GM18508 (cell line): Measurements from ENCODE around the gene PPFIA1.
"Not testable (repeated sequence)": the region's sequence is repeated elsewhere in the genome, so short reads cannot be mapped to it uniquely, and the experiment has no call there.

Source experiments
- ATAC-seq: cut with Tn5 transposase; IDR thresholded peaks from one replicate; pipeline ENCODE4 v1.9.1; 2021; ENCODE audit warnings: moderate number of reproducible peaks; ENCODE audit not compliant: insufficient read depth, unreplicated experiment

PPFIA1 gene

GRCh38 chr11:70319396-70320076, 49.0 kb downstream of the PPFIA1 start:
- ATAC-seq: no peak

- ATAC-seq: no peak
Measured at GRCh38 chr11:70322666-70323065, 52.2 kb downstream of the PPFIA1 start.

GRCh38 chr11:70323806-70324205, 53.3 kb downstream of the PPFIA1 start:
- no peak for ATAC-seq

GRCh38 chr11:70324376-70325115, 54.1 kb downstream of the PPFIA1 start:
- no peak for ATAC-seq

- no peak for ATAC-seq
Measured at GRCh38 chr11:70325824-70326223, 55.3 kb downstream of the PPFIA1 start.

GRCh38 chr11:70326365-70326811, 55.9 kb downstream of the PPFIA1 start:
- no peak for ATAC-seq

- ATAC-seq: no peak
Measured at GRCh38 chr11:70326833-70327232, 56.3 kb downstream of the PPFIA1 start.

GRCh38 chr11:70327717-70328116, 57.2 kb downstream of the PPFIA1 start:
- no peak for ATAC-seq

GRCh38 chr11:70328556-70328955, 58.1 kb downstream of the PPFIA1 start:
- no peak for ATAC-seq

GRCh38 chr11:70331320-70331843, 60.9 kb downstream of the PPFIA1 start:
- ATAC-seq: not testable (repeated sequence)

- ATAC-seq: no peak
Measured at GRCh38 chr11:70331901-70332300, 61.4 kb downstream of the PPFIA1 start.

GRCh38 chr11:70332567-70332966, 62.1 kb downstream of the PPFIA1 start:
- no peak for ATAC-seq

- ATAC-seq: no peak
Measured at GRCh38 chr11:70333261-70333660, 62.8 kb downstream of the PPFIA1 start.

- no peak for ATAC-seq
Measured at GRCh38 chr11:70334351-70334995, 64.0 kb downstream of the PPFIA1 start.

GRCh38 chr11:70335511-70335910, 65.0 kb downstream of the PPFIA1 start:
- no peak for ATAC-seq

GRCh38 chr11:70338594-70338993, 68.1 kb downstream of the PPFIA1 start:
- ATAC-seq: no peak

- no peak for ATAC-seq
Measured at GRCh38 chr11:70339066-70339465, 68.6 kb downstream of the PPFIA1 start.

GRCh38 chr11:70341881-70342429, 71.5 kb downstream of the PPFIA1 start:
- ATAC-seq: no peak

- ATAC-seq: no peak
Measured at GRCh38 chr11:70343636-70344035, 73.1 kb downstream of the PPFIA1 start.

GRCh38 chr11:70348191-70348590, 77.7 kb downstream of the PPFIA1 start:
- ATAC-seq: no peak

- no peak for ATAC-seq
Measured at GRCh38 chr11:70348608-70349007, 78.1 kb downstream of the PPFIA1 start.
